GM10248 (cell line): ENCODE measurements around the gene C5orf15.
A peak's percentile ranks its signal among the peaks of the same experiment; 100 is the strongest.

ENCODE experiments used
- CTCF ChIA-PET: fragments of 300-600 bp; sonication (Branson Sonifier 250); formaldehyde crosslinking; extraction: SDS; loops from one replicate; lab custom pipeline; 2021; ENCODE audit warnings: antibody characterized with exemption; lab: Yijun Ruan, JAX
- POLR2A ChIA-PET: fragments of 350-650 bp; sonication (Branson Sonifier 250); formaldehyde crosslinking; extraction: SDS; loops from one replicate; lab custom pipeline; 2020; ENCODE audit warnings: antibody characterized with exemption; lab: Yijun Ruan, JAX
- DNase-seq: peaks from one replicate; pipeline ENCODE4 v3.0.0; 2012; ENCODE audit errors: extremely low spot score
- CTCF ChIP-seq: IDR thresholded peaks from 2 replicates; pipeline ENCODE4 v1.5.1; 2012; ENCODE audit warnings: mild to moderate bottlenecking, low read depth; ENCODE audit errors: extremely low read depth, missing control alignments, control extremely low read depth

C5orf15 gene

GRCh38 chr5:133968204-133968980 lies at the start of gene C5orf15:
Gene C5orf15, minus strand, starts transcription at chr5:133968625. Its CDS starts 41 bp downstream, at chr5:133968584.
- peak; percentile 92 for DNase-seq
- no peak for TF ChIP-seq CTCF
- ChIA-PET POLR2A (no interaction called here), CTCF (interaction anchor here (3.1 kb wide), 1 partner anchor 11 kb away, joined by 32 read pairs; no protein-coding TSS in a partner anchor)

GRCh38 chr5:134008266-134008749 lies 39.9 kb upstream of the C5orf15 start:
- ChIA-PET POLR2A (no interaction called here), CTCF (interaction anchor here (1.2 to 4.0 kb wide), 8 partner anchors 12 to 132 kb away, joined by 3 to 18 read pairs (median 4); no protein-coding TSS in a partner anchor)
- no peak for TF ChIP-seq CTCF

GRCh38 chr5:134007581-134008265 lies 39.3 kb upstream of the C5orf15 start:
- TF ChIP-seq CTCF: no peak
- POLR2A ChIA-PET: interaction anchor here (0.6 to 0.7 kb wide), 2 partner anchors 32 to 111 kb away, joined by 5 to 8 read pairs; no protein-coding TSS in a partner anchor
- CTCF ChIA-PET: interaction anchor here (1.0 to 4.0 kb wide), 10 partner anchors 11 to 281 kb away, joined by 3 to 18 read pairs (median 4); no protein-coding TSS in a partner anchor
- no peak for DNase-seq

More at GRCh38 chr5:134008266-134008749, 39.9 kb upstream of the C5orf15 start:
- no peak for DNase-seq

GRCh38 chr5:134006115-134006514 lies 37.7 kb upstream of the C5orf15 start:
- TF ChIP-seq CTCF: no peak
- no peak for DNase-seq
- ChIA-PET CTCF (interaction anchor here (1.1 to 1.9 kb wide), 4 partner anchors 10 to 33 kb away, joined by 3 to 10 read pairs (median 6); no protein-coding TSS in a partner anchor), POLR2A (no interaction called here)

GRCh38 chr5:134005417-134006061 lies 37.1 kb upstream of the C5orf15 start:
- TF ChIP-seq CTCF: no peak
- ChIA-PET CTCF (interaction anchor here (0.7 to 1.9 kb wide), 8 partner anchors 9 to 140 kb away, joined by 3 to 10 read pairs (median 4); no protein-coding TSS in a partner anchor), POLR2A (interaction anchor here (0.6 kb wide), 1 partner anchor 656 kb away, joined by 4 read pairs; no protein-coding TSS in a partner anchor)
- peak; percentile 63 for DNase-seq
